ENCODE results near the gene DCLK1. TPM values are rescaled to one million over a fixed set of nuclear protein-coding genes. Genes with fewer than 3 reads are reported as not detected.

The DCLK1 gene
- total RNA-seq = 1.2 and 2.2 TPM in 2 replicates

GRCh38 chr13:36131222-36131930 is at the start of gene DCLK1:
Gene DCLK1 (minus strand): TSS chr13:36131382.
- DNase-seq (ENCODE audit: low read depth) = no peak
- peak within 1 kb of the TSS; percentile 55 for H3K4me3 ChIP-seq (ENCODE audit: low read depth, low read length)
- TF ChIP-seq CTCF (conservative IDR thresholded peaks at IDR 0.05; ENCODE audit: low read depth, low read length) = no peak

GRCh38 chr13:36175621-36176020 is 44.4 kb upstream of the DCLK1 start:
- no peak for DNase-seq (ENCODE audit: low read depth)
- TF ChIP-seq CTCF (conservative IDR thresholded peaks at IDR 0.05; ENCODE audit: low read depth, low read length) = no peak
- H3K4me3 ChIP-seq (ENCODE audit: low read depth, low read length) = no peak overlapping the region

DNA sequence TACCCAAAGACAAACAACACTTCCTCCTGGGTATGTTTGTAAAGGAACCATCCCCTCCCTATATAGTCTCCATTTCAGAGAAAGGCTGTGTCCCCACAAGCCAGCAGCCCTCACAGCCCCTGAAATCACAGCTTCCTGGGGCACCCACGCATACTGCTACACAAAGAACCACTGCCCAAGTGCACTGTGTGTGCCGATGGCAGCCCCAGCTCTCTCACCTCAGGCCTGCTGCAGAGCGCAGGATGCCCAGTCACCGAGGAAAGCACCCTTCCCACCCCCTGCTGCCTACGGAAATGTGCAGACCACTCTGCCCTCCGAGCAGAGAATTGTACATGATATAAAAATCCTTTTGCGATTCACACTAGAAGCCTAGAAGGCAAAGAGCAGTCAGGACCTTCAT is 43.7 kb upstream of the DCLK1 start:
- DNase-seq (ENCODE audit: low read depth) = no peak
- no peak overlapping the region for H3K4me3 ChIP-seq (ENCODE audit: low read depth, low read length)
- no peak for TF ChIP-seq CTCF (conservative IDR thresholded peaks at IDR 0.05; ENCODE audit: low read depth, low read length)

- no peak for DNase-seq (ENCODE audit: low read depth)
- TF ChIP-seq CTCF (conservative IDR thresholded peaks at IDR 0.05; ENCODE audit: low read depth, low read length) = no peak
- H3K4me3 ChIP-seq (ENCODE audit: low read depth, low read length) = no peak overlapping the region
Observed at GRCh38 chr13:36173571-36174322, 42.6 kb upstream of the DCLK1 start.

DNA sequence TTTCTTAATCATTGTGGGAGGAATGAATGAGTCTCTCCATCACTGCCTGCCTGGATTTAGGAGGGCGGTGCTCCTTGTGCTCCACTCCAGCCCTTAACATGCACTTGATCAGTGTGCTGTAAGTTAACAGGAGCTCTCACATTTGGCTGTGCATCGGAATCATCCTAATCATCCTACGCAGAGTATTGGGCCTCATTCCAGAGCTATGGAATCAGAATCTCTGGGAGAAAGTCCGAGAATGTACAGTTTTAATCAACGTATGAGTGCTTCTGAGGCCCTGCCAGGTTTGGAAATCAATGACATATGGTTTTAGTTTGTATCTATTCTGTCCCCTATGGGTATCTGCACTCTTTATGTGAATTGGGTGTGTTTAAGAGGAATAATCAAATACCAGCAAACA is 34.9 kb upstream of the DCLK1 start:
- H3K4me3 ChIP-seq (ENCODE audit: low read depth, low read length) = no peak overlapping the region
- no peak for DNase-seq (ENCODE audit: low read depth)
- TF ChIP-seq CTCF (conservative IDR thresholded peaks at IDR 0.05; ENCODE audit: low read depth, low read length) = no peak

DNA sequence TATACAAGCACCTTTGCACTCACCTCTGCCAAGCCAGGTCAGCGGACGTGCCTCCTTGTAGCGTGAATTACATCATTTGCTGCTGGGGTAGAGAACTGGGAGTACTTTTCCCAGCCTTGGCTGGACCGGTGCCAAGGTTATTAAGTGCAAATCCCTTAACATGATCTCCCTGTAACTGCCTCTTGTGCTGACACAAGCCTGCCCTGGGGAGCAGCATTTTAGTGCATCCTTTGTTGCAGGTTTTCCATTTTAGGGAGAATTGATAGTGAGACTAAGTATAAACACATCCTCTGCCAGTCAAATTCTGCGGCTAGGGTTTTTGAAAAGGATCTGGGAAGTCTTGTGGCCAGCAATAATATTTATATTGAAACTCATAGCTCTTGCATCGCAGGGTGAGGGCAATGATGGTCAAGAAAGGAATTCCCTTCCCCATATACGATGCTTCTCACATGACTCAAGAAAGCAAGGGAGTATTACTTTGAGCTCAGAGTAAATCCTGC is 32.7 kb upstream of the DCLK1 start:
- no peak overlapping the region for H3K4me3 ChIP-seq (ENCODE audit: low read depth, low read length)
- TF ChIP-seq CTCF (conservative IDR thresholded peaks at IDR 0.05; ENCODE audit: low read depth, low read length) = no peak
- peak; percentile 59 for DNase-seq (ENCODE audit: low read depth)
